ENCODE results near the gene PPM1L. TPM values are rescaled to one million over a fixed set of nuclear protein-coding genes. Genes with fewer than 3 reads are reported as not detected.

Gene PPM1L
- total and polyA plus RNA-seq, 2 donors (not counting 1 experiment from before 2014, with no cell fraction given), result 1.1 to 12.0 TPM

DNA sequence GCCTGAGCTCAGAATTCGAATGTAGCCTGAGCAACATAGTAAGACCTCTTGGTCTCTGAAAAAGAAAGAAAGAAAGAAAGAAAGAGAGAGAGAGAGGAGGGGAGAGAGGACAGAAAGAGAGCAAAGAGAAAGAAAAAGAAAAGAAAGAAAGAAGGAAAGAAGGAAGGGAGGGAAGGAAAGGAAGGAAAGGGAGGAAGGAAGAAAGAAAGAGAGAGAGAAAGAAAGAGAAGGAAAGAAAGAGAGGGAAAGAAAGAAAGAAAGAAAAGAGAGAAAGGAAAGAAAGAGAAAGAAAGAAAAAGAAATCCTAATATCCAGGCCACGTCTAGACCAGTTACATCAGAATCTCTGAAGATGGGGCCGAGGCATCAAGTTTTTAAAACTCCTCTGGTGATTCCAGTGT is 50.7 kb downstream of the PPM1L start:
- no peak overlapping the region for H2AFZ ChIP-seq (ENCODE audit: insufficient read depth, low read depth, low read length, poor library complexity, severe bottlenecking)
- H3K9ac ChIP-seq (ENCODE audit: low read length), result no peak overlapping the region
- ChIA-PET POLR2A (no interaction called here), CTCF (interaction anchor here (0.8 kb wide), 1 partner anchor 1335 kb away, joined by 3 read pairs; no protein-coding TSS in a partner anchor)
- no peaks in the 10 kb centered on the region for H3K36me3 ChIP-seq (replicated peaks in 1 of 2; ENCODE audit: control extremely low read depth in 1 of 2, control insufficient read depth in 1 of 2, extremely low read depth in 1 of 2, insufficient read depth in 2 of 2, low read length in 1 of 2)
- Mint-ChIP-seq H3K9me3 (ENCODE audit: insufficient read depth) (no peaks in the 10 kb centered on the region), H3K27me3 (peaks cover 11% of the 10 kb centered on the region), H3K4me1 (peaks cover 6% of the 10 kb centered on the region), H3K4me3 (no peak overlapping the region), H3K27ac (no peak overlapping the region)
- TF ChIP-seq, protein P1, sequence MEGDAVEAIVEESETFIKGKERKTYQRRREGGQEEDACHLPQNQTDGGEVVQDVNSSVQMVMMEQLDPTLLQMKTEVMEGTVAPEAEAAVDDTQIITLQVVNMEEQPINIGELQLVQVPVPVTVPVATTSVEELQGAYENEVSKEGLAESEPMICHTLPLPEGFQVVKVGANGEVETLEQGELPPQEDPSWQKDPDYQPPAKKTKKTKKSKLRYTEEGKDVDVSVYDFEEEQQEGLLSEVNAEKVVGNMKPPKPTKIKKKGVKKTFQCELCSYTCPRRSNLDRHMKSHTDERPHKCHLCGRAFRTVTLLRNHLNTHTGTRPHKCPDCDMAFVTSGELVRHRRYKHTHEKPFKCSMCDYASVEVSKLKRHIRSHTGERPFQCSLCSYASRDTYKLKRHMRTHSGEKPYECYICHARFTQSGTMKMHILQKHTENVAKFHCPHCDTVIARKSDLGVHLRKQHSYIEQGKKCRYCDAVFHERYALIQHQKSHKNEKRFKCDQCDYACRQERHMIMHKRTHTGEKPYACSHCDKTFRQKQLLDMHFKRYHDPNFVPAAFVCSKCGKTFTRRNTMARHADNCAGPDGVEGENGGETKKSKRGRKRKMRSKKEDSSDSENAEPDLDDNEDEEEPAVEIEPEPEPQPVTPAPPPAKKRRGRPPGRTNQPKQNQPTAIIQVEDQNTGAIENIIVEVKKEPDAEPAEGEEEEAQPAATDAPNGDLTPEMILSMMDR (IDR thresholded peaks at IDR 0.05), result no peak
- no peak for TF ChIP-seq EZH2 (IDR thresholded peaks at IDR 0.05; ENCODE audit: borderline replicate concordance, insufficient read depth, low read depth, low read length, poor library complexity, severe bottlenecking)
- no peak overlapping the region for H3K4me2 ChIP-seq (replicated peaks; ENCODE audit: low read depth, low read length, poor library complexity, severe bottlenecking)
- H4K20me1 ChIP-seq (ENCODE audit: control insufficient read depth, insufficient read depth, low read length, poor library complexity, severe bottlenecking), result no peaks in the 10 kb centered on the region
- H3K4me3 ChIP-seq (ENCODE audit: control extremely low read depth in 1 of 5, extremely low read depth in 1 of 5, insufficient read depth in 1 of 5, low read depth in 2 of 5, low read length in 4 of 5), result no peak overlapping the region
- peaks cover 5 to 7% of the 10 kb centered on the region in 2 donors for H3K4me1 ChIP-seq (ENCODE audit: control insufficient read depth in 2 of 2, insufficient read depth in 2 of 2, low read length in 2 of 2)
- H3K27ac ChIP-seq (ENCODE audit: low read length in 2 of 2), result no peak overlapping the region
- intact Hi-C loops (cut with micrococcal nuclease), result no loop called here
- no peaks in the 10 kb centered on the region for H3K27me3 ChIP-seq (replicated peaks in 1 of 4; ENCODE audit: control extremely low read depth in 1 of 4, control insufficient read depth in 3 of 4, insufficient read depth in 4 of 4, low read length in 3 of 4)
- no peak for DNase-seq
- no peaks in the 10 kb centered on the region for H3K9me3 ChIP-seq (ENCODE audit: control extremely low read depth in 1 of 3, control insufficient read depth in 2 of 3, insufficient read depth in 1 of 3, low read length in 2 of 3)
- 100% methylated on average over 1 of the region's 3 CpGs for WGBS (ENCODE audit: insufficient coverage)
- no peak for ATAC-seq (ENCODE audit: low read depth)
- no peaks in the 10 kb centered on the region for H3K79me2 ChIP-seq (ENCODE audit: control insufficient read depth, insufficient read depth, low read length)

GRCh38 chr3:160808838-160809237 is 52.8 kb downstream of the PPM1L start:
- TF ChIP-seq, protein P1 (IDR thresholded peaks at IDR 0.05), result no peak
- TF ChIP-seq EZH2 (IDR thresholded peaks at IDR 0.05; ENCODE audit: borderline replicate concordance, insufficient read depth, low read depth, low read length, poor library complexity, severe bottlenecking), result no peak
- Histone ChIP-seq H3K4me1 (ENCODE audit: control insufficient read depth in 2 of 2, insufficient read depth in 2 of 2, low read length in 2 of 2) (no peaks in the 10 kb centered on the region), H3K79me2 (ENCODE audit: control insufficient read depth, insufficient read depth, low read length) (no peaks in the 10 kb centered on the region), H3K9ac (ENCODE audit: low read length) (no peak overlapping the region), H3K27me3 (replicated peaks in 1 of 4; ENCODE audit: control extremely low read depth in 1 of 4, control insufficient read depth in 3 of 4, insufficient read depth in 4 of 4, low read length in 3 of 4) (no peaks in the 10 kb centered on the region), H3K9me3 (ENCODE audit: control extremely low read depth in 1 of 3, control insufficient read depth in 2 of 3, insufficient read depth in 1 of 3, low read length in 2 of 3) (no peaks in the 10 kb centered on the region), H2AFZ (ENCODE audit: insufficient read depth, low read depth, low read length, poor library complexity, severe bottlenecking) (no peak overlapping the region), H3K4me2 (replicated peaks; ENCODE audit: low read depth, low read length, poor library complexity, severe bottlenecking) (no peak overlapping the region), H4K20me1 (ENCODE audit: control insufficient read depth, insufficient read depth, low read length, poor library complexity, severe bottlenecking) (no peaks in the 10 kb centered on the region), H3K27ac (ENCODE audit: low read length in 2 of 2) (no peak overlapping the region), H3K4me3 (ENCODE audit: control extremely low read depth in 1 of 5, extremely low read depth in 1 of 5, insufficient read depth in 1 of 5, low read depth in 2 of 5, low read length in 4 of 5) (no peak overlapping the region), H3K36me3 (replicated peaks in 1 of 2; ENCODE audit: control extremely low read depth in 1 of 2, control insufficient read depth in 1 of 2, extremely low read depth in 1 of 2, insufficient read depth in 2 of 2, low read length in 1 of 2) (no peaks in the 10 kb centered on the region)
- ChIA-PET CTCF (no interaction called here), POLR2A (no interaction called here)
- Mint-ChIP-seq H3K27me3 (peaks cover 8% of the 10 kb centered on the region), H3K27ac (no peak overlapping the region), H3K4me3 (no peak overlapping the region), H3K4me1 (no peaks in the 10 kb centered on the region), H3K9me3 (ENCODE audit: insufficient read depth) (no peaks in the 10 kb centered on the region)
- 82% methylated on average over 2 of the region's 3 CpGs for WGBS (ENCODE audit: insufficient coverage)
- DNase-seq, result no peak
- intact Hi-C loops (cut with micrococcal nuclease), result no loop called here
- no peak for ATAC-seq (ENCODE audit: low read depth)

Data from B cell (primary cell).